GM12878 (cell line): ENCODE results near the gene LAMA4. TPM values are rescaled to one million over a fixed set of nuclear protein-coding genes. Genes with fewer than 3 reads are reported as not detected.

Experiments
- ATAC-seq: fragments of 200-7000 bp; cut with Tn5 transposase; 3 replicates; pipeline ENCODE4 v1.9.1; 2020; ENCODE audit warnings: mild to moderate bottlenecking, moderate library complexity
- BruUV-seq: library from RNA; stranded (reverse); fragments of 400-500 nt; replicated peaks from 2 replicates; lab custom pipeline; 2021; lab: Mats Ljungman, UMichigan
- CTCF ChIA-PET: fragments of 300-600 bp; sonication (Branson Sonifier 250); formaldehyde crosslinking; extraction: SDS; loops from one replicate; lab custom pipeline; 2021; ENCODE audit warnings: inconsistent platforms; lab: Yijun Ruan, JAX
- POLR2A ChIA-PET: fragments of 350-600 bp; formaldehyde crosslinking; extraction: SDS; loops from one replicate; lab custom pipeline; 2021; ENCODE audit warnings: inconsistent platforms; lab: Charles Lee
- RAD21 ChIA-PET: fragments of 300-600 bp; sonication (Branson Sonifier 250); formaldehyde crosslinking; loops from one replicate; lab custom pipeline; 2023; ENCODE audit warnings: antibody characterized with exemption; ENCODE audit not compliant: unreplicated experiment; lab: Charles Lee
- SMC1A ChIA-PET: fragments of 300-600 bp; sonication (Branson Sonifier 250); formaldehyde crosslinking; loops from one replicate; lab custom pipeline; 2023; ENCODE audit not compliant: unreplicated experiment, uncharacterized antibody; lab: Charles Lee
- DNase-seq: peaks from one replicate; pipeline ENCODE4 v3.0.0-alpha.2; 2011; ENCODE audit warnings: low read depth, low spot score
- FAIRE-seq: peaks from 3 replicates; lab custom pipeline; 2011; peaks lifted over from hg19 to GRCh38; lab: Jason Lieb, UNC
- H2AFZ ChIP-seq: 2 replicates; pipeline ENCODE4 v1.6.0; 2011; ENCODE audit warnings: low read depth, low read length, control low read depth; ENCODE audit not compliant: control insufficient read depth
- H3K27ac ChIP-seq: 2 replicates; pipeline ENCODE4 v1.5.1; 2011; ENCODE audit warnings: control low read depth; ENCODE audit not compliant: control insufficient read depth, insufficient read depth
- H3K27me3 ChIP-seq, 2 experiments: replicated peaks in 1 of 2; 2 replicates each; pipeline versions ENCODE4 v1.6.0 to v1.6.1; 2011; ENCODE audit warnings: low read length in 1 of 2; ENCODE audit not compliant: control insufficient read depth in 2 of 2, insufficient read depth in 2 of 2
- H3K36me3 ChIP-seq, 2 experiments: 2 replicates each; pipeline ENCODE4 v1.5.1; 2011; ENCODE audit warnings: low read length in 1 of 2; ENCODE audit not compliant: control insufficient read depth in 2 of 2, insufficient read depth in 2 of 2
- H3K4me1 ChIP-seq: 2 replicates; pipeline ENCODE4 v1.6.1; 2011; ENCODE audit warnings: mild to moderate bottlenecking, low read length, moderate library complexity, mixed read lengths; ENCODE audit not compliant: control insufficient read depth, insufficient read depth
- H3K4me2 ChIP-seq: 2 replicates; pipeline ENCODE4 v1.6.0; 2011; ENCODE audit warnings: control low read depth; ENCODE audit not compliant: control insufficient read depth, insufficient read depth
- H3K4me3 ChIP-seq: fragments of 200-600 bp; sonication (generic); 2 replicates; pipeline ENCODE4 v1.5.1; 2016
- H3K79me2 ChIP-seq: 2 replicates; pipeline ENCODE4 v1.6.0; 2011; ENCODE audit warnings: low read length; ENCODE audit not compliant: control insufficient read depth, insufficient read depth
- H3K9ac ChIP-seq: 2 replicates; pipeline ENCODE4 v1.8.0; 2011; ENCODE audit warnings: low read length, control low read depth, mixed read lengths; ENCODE audit not compliant: control insufficient read depth, insufficient read depth
- H3K9me3 ChIP-seq: replicated peaks from 3 replicates; pipeline ENCODE4 v1.5.1; 2011; ENCODE audit warnings: mild to moderate bottlenecking, low read length; ENCODE audit not compliant: control insufficient read depth, insufficient read depth
- H4K20me1 ChIP-seq: 2 replicates; pipeline ENCODE4 v1.6.0; 2011; ENCODE audit not compliant: control insufficient read depth, insufficient read depth
- BACH1 ChIP-seq: fragments of 450-650 bp; IDR thresholded peaks from 2 replicates; pipeline ENCODE4 v1.6.1; 2017; ENCODE audit warnings: mild to moderate bottlenecking, borderline replicate concordance
- BHLHE40 ChIP-seq, 2 experiments: fragments of 450-650 bp in 1 of 2; IDR thresholded peaks; 2 replicates each; pipeline ENCODE4 v1.6.1; 2011 to 2017; ENCODE audit warnings: low read depth in 2 of 2, borderline replicate concordance in 1 of 2, improper control_type of control experiment in 1 of 2, low read length in 1 of 2, mild to moderate bottlenecking in 1 of 2
- DPF2 ChIP-seq: fragments of 450-650 bp; IDR thresholded peaks from 2 replicates; pipeline ENCODE4 v1.6.1; 2017; ENCODE audit warnings: mild to moderate bottlenecking
- FOXM1 ChIP-seq: IDR thresholded peaks from 2 replicates; pipeline ENCODE4 v1.6.1; 2012; ENCODE audit warnings: low read depth, mild to moderate bottlenecking, inconsistent platforms, low read length, moderate library complexity
- IRF4 ChIP-seq: IDR thresholded peaks from 2 replicates; pipeline ENCODE4 v1.6.1; 2011; ENCODE audit warnings: low read depth, low read length
- JUNB ChIP-seq: IDR thresholded peaks from 2 replicates; pipeline ENCODE4 v1.6.1; 2016; ENCODE audit warnings: antibody characterized with exemption, mild to moderate bottlenecking
- LARP7 ChIP-seq: fragments of 450-650 bp; IDR thresholded peaks from 2 replicates; pipeline ENCODE4 v1.6.1; 2017; ENCODE audit warnings: mild to moderate bottlenecking
- MYB ChIP-seq: fragments of 150-350 bp; IDR thresholded peaks from 2 replicates; pipeline ENCODE4 v1.6.1; 2014; ENCODE audit warnings: mild to moderate bottlenecking, low read depth, low read length, borderline replicate concordance
- NR2C2 ChIP-seq: IDR thresholded peaks from 2 replicates; pipeline ENCODE4 v1.6.1; 2011; ENCODE audit warnings: borderline replicate concordance, low read depth; ENCODE audit not compliant: control insufficient read depth, insufficient read length
- POU2F2 ChIP-seq: IDR thresholded peaks from 3 replicates; pipeline ENCODE4 v1.6.1; 2011; ENCODE audit warnings: low read depth, mild to moderate bottlenecking, low read length, borderline replicate concordance
- RFX5 ChIP-seq: IDR thresholded peaks from 2 replicates; pipeline ENCODE4 v1.6.1; 2011; ENCODE audit warnings: low read depth, low read length, improper control_type of control experiment
- SMAD5 ChIP-seq: IDR thresholded peaks from 2 replicates; pipeline ENCODE4 v1.6.1; 2016; ENCODE audit warnings: antibody characterized with exemption, low read depth
- ZZZ3 ChIP-seq: IDR thresholded peaks from 2 replicates; pipeline ENCODE4 v1.6.1; 2011; ENCODE audit warnings: low read depth; ENCODE audit not compliant: control insufficient read depth, insufficient read length
- WGBS: methylation state at CpG from one replicate; pipeline ENCODE4 v1.1.6; 2016; ENCODE audit warnings: low lambda C conversion rate; ENCODE audit not compliant: insufficient replicate concordance, insufficient coverage; ENCODE audit errors: missing lambda C conversion rate; 5-methylcytosine and 5-hydroxymethylcytosine counted together
- in situ Hi-C: fragments of 300-500 bp; cut with MboI; formaldehyde crosslinking; loops from 9 replicates; pipeline ENCODE4 v1.14.3; 2018; ENCODE audit warnings: mixed read lengths
- intact Hi-C: fragments of 100-400 bp; cut with micrococcal nuclease; formaldehyde crosslinking; loops from one replicate; pipeline ENCODE4 v1.14.2; 2022; ENCODE audit not compliant: unreplicated experiment
- polyA plus RNA-seq, 11 experiments: library from polyadenylated mRNA; depleted of rRNA in 4 of 11; unstranded in 6 of 11; stranded (reverse) in 5 of 11; fragments of >200 nt; fragmentation: Nextera tagmentation in 4 of 11; fragmentation: Illumina TruSeq in 1 of 11; extraction: Ambion mirVana in 4 of 11; extraction: Trizol in 1 of 11; gene quantifications; 1 replicate in 1 of 11; 2 replicates in 10 of 11; pipeline versions ENCODE4 v1.2.1 to v1.2.3, GENCODE V29; 2011 to 2016; ENCODE audit warnings: inconsistent platforms in 2 of 11, missing spikeins in 2 of 11, low read depth in 1 of 11
- total RNA-seq, 4 experiments: library from RNA; depleted of rRNA in 3 of 4; stranded (reverse); fragments of >200 nt in 3 of 4; fragmentation: Illumina TruSeq in 1 of 4; extraction: Trizol in 1 of 4; gene quantifications; 2 replicates each; pipeline versions ENCODE4 v1.2.1 to v1.2.3, GENCODE V29; 2013 to 2021
- TF ChIP-seq, protein P1 (sequence below): IDR thresholded peaks from 2 replicates; pipeline ENCODE4 v1.6.1; 2012; ENCODE audit warnings: low read length, inconsistent platforms
- TF ChIP-seq, protein P2 (sequence below): IDR thresholded peaks from 2 replicates; pipeline ENCODE4 v1.6.1; 2011; ENCODE audit warnings: low read depth, low read length, improper control_type of control experiment, borderline replicate concordance

The LAMA4 gene
- total and polyA plus RNA-seq, 10 of the 15 experiments (the other 5 are each of a cell fraction or from before 2014, with no cell fraction given) = 0.11 to 0.21 (median 0.14) TPM; not detected in 7

DNA sequence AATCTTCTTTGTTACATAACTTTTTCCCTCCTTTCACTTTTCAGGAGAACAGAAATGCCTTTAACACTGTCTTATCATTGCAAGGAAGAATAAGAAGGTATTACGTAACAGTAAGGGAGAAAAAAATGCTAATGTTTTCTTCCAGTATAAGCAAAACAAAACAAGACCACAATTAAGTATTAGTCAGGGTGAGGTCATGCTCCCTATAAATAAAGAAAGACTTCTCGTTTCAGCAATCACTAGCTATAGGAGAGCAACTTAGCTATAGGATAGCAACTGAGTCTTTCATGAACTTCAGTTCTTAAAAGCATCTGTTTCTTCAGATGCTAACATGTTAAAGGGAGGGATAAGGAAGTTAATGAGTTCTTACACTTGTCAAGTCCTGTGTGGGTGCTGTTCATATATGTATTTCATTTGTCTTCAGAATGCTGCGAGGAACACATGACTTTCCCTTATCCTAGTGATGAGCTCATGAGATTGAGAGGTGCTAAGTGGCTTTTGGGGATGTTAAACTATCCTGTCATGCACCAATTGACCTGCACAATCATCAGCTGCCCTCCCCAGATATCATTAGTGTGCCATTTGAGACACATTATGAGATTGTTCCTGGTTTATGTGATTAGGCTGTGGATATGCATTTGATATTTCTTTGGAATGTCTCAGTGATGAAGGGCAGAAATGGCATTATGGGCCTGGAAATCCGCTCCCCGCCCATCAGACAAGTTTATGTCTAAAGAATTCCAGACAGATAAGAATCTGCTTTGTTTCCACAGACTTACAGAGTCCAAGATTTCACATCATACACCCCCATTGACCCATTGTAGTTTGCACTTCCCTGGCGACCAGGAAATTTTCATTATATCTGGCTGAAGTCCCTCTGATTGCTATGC is 37.5 kb downstream of the LAMA4 start:
- Histone ChIP-seq H3K4me3 (no peak overlapping the region), H3K4me2 (no peak overlapping the region), H4K20me1 (no peaks in the 10 kb centered on the region), H3K27ac (no peak overlapping the region), H3K4me1 (no peaks in the 10 kb centered on the region), H3K9ac (no peak overlapping the region), H3K27me3 (no peaks in the 10 kb centered on the region), H3K79me2 (no peaks in the 10 kb centered on the region), H2AFZ (no peak overlapping the region), H3K36me3 (no peaks in the 10 kb centered on the region), H3K9me3 (no peaks in the 10 kb centered on the region)
- intact Hi-C loops = no loop called here
- SMC1A ChIA-PET = no interaction called here
- no TSS peak for BruUV-seq
- ATAC-seq (no peak), FAIRE-seq (no peak), DNase-seq (no peak)
- TF ChIP-seq, protein P1, sequence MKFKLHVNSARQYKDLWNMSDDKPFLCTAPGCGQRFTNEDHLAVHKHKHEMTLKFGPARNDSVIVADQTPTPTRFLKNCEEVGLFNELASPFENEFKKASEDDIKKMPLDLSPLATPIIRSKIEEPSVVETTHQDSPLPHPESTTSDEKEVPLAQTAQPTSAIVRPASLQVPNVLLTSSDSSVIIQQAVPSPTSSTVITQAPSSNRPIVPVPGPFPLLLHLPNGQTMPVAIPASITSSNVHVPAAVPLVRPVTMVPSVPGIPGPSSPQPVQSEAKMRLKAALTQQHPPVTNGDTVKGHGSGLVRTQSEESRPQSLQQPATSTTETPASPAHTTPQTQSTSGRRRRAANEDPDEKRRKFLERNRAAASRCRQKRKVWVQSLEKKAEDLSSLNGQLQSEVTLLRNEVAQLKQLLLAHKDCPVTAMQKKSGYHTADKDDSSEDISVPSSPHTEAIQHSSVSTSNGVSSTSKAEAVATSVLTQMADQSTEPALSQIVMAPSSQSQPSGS = no peak
- TF ChIP-seq SMAD5 (no peak), LARP7 (no peak), FOXM1 (no peak), JUNB (no peak), BACH1 (no peak), MYB (no peak), POU2F2 (no peak), ZZZ3 (no peak), RFX5 (no peak), BHLHE40 (IDR thresholded peaks at IDR 0.05; ENCODE audit: borderline replicate concordance in 1 of 2, low read depth in 2 of 2, low read length in 1 of 2) (no peak), DPF2 (no peak), NR2C2 (no peak), IRF4 (no peak)
- TF ChIP-seq, protein P2, sequence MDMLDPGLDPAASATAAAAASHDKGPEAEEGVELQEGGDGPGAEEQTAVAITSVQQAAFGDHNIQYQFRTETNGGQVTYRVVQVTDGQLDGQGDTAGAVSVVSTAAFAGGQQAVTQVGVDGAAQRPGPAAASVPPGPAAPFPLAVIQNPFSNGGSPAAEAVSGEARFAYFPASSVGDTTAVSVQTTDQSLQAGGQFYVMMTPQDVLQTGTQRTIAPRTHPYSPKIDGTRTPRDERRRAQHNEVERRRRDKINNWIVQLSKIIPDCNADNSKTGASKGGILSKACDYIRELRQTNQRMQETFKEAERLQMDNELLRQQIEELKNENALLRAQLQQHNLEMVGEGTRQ = no peak
- RAD21 ChIA-PET = no interaction called here
- 12% methylated on average over 6 of the region's 6 CpGs for WGBS
- CTCF ChIA-PET = interaction anchor here (0.9 kb wide), 1 partner anchor 95 kb away, joined by 3 read pairs; no protein-coding TSS in a partner anchor
- POLR2A ChIA-PET = no interaction called here
- in situ Hi-C loops = no loop called here
